Measurements from ENCODE around the gene IL15RA. TPM values are rescaled to one million over a fixed set of nuclear protein-coding genes. Genes with fewer than 3 reads are reported as not detected.
"Not testable (repeated sequence)": the region's sequence is repeated elsewhere in the genome, so short reads cannot be mapped to it uniquely, and the experiment has no call there.

The IL15RA gene
- total RNA-seq, 2 donors from 2014 or later: 15.4 to 19.6 TPM

DNA sequence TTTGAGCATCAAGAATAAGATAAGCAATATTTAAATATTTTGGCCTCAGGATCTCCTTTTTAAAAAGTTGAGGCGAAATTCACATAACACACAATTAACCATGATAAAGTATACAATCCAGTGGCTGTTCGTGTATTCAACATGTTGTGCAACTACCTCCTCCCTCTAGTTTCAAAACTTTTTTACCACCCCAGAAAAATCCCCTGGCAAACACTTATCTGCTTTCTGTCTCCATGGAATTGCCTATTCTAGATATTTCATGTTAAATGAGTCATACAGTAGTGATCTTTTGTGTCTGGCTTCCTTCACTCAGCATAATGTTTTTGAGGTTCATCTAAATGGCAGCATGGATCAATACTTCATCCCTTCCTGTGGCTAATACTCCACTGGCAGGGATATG, 31.8 kb upstream of the IL15RA start:
- intact Hi-C loops (cut with DNase I, micrococcal nuclease): no loop called here
- ATAC-seq: no peak
- no peak for DNase-seq

DNA sequence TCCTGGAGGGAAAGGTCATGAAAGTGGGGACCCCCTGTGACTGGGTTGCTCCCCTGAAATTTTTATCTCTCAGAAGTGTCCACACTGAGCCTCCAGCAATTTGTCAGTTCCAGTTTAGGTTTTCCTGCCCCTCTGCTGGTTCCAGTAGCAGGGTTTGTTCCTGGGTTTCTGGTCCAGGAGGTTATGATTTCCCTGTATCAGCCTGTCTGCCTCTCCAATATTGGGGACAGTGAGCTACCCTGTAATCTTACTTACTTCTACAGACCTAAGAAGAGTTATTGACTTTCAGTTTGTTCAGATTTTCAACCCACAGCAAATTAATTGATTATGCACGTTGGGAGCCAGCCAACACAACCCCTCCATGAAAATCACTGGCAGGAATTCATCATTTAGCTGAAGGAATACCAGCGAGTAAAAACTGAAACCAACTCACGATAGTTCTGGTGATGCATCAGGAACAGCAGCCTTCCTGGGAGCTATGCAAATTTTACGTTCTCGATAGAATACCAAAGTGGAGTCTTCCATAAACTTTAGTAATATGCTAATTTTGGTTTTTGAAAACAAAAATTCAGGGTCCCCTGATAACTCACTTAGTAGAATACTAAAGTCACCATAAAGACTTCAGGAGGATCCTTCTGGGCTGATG, 31.3 kb upstream of the IL15RA start:
- DNase-seq (no peak), ATAC-seq (no peak)
- intact Hi-C loops (cut with DNase I, micrococcal nuclease): no loop called here

DNA sequence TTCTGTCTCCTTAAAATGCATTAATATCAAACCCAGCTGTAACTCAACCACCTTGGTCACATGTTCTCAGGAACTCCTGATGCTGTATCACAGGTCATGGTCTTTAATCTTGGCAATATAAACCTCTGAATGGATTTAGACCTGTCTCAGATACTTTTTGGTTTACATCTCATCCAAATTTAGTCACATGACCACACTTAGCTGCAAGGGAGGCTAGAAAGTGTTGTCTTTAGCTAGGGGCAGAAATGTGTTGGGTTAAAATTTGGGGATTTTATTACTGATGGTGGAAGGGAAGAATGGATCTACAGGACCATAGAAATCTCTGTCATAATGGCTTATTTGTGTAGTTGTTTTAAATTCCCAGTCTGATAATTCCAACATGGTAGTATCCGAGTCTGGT, 29.6 kb upstream of the IL15RA start:
- intact Hi-C loops (cut with DNase I, micrococcal nuclease): no loop called here
- DNase-seq: no peak
- no peak for ATAC-seq

DNA sequence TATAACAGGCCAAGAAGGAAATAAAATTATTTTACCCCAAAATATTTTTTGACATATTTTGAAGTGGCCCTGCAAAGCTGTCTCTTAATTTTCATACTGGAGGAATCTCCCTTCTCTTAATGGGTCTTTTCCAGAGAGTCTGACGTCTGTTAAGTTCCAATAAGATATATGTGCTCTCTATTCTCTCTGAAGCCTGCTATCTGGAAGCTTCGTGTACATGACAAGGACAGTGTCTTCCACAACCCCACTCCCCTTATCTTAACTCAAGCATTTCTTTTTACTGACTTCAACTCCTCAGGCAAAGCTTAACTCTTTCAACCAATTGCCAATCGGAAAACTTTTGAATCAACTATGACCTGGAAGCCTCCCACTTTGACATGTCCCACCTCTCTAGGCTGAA, 29.2 kb upstream of the IL15RA start:
- DNase-seq: no peak
- no peak for ATAC-seq
- intact Hi-C loops (cut with DNase I, micrococcal nuclease): no loop called here

DNA sequence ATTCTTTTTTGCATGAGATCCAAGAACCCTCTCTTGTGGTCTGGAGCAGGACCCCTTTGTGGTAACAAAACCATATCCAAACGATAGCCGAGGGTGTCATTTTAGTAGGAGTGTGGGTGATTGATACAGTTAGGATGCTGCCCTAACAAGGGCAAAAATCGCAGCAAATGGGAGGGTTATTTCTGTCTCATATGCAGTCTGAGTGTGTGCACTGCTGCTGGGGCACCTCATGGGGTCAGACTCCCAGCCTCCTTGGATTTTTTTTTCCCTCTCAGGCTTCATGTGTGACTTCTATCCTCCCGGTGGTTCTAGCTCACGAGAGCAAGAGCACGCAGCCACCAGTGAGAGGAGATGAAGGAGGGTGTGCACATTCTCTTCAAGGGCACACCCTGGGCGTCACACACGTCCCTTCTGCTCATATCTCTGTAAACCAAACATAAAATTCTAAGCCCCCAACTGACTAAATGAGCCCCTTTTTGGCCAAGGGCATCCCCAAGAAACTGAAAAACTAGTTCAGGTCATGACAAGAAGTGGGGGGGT, 28.6 kb upstream of the IL15RA start:
- intact Hi-C loops (cut with DNase I, micrococcal nuclease): no loop called here
- ATAC-seq (no peak), DNase-seq (no peak)

DNA sequence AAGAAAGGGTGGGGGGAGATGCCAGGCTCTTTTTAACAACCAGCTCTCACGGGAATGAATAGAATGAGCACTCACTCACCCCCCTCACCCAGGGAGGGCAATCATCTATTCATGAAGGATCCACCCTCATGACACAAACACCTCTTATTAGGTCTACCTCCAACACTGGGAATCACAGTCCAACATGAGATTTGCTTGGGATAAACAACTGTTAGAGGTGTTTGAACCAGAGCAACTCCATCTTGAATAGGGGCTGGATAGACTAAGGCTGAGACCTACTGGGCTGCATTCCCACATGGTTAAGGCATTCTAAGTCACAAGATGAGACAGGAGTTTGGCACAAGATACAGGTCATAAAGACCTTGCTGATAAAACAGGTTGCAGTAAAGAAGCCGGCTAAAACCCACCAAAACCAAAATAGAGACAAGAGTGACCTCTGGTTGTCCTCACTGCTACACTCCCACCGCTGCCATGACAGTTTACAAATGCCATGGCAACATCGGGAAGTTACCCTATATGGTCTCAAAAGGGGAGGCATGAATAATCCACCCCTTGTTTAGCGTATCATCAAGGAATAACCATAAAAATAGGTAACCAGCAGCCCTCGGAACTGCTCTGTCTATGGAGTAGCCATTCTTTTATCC, 27.9 kb upstream of the IL15RA start:
- intact Hi-C loops (cut with DNase I, micrococcal nuclease); DNase-seq; ATAC-seq: not testable (repeated sequence)

DNA sequence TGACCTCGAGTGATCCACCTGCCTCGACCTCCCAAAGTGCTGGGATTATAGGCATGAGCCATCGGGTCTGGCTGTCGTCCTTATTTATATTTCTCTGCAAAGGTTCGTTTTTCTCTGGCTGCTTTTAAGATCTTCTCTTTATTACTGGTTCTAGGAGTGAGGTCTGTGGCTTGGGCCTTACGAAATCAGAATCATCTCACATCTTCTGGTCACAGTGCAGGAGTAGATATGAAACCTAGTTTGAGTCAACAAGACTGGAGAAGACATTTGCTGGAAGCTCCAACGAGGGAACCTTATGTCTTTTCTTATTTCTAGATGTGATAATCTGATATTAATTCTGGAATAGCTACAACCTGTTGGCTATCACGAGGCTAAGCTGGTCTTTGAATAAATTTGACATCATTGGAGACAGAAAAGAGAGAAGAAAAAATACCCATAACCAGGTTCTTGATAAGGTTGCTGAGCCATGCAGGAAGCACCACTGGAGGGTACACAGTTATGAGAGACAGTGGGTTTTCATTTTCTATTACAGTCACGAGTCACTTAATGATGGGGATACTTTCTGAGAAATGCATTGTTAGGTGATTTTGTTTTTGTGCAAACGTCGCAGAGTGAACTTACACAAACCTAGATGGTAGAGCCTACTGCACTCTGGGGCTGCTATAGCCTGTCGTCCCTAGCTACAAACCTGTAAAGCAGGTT, 25.6 kb upstream of the IL15RA start:
- DNase-seq (no peak), ATAC-seq (no peak)
- intact Hi-C loops (cut with DNase I, micrococcal nuclease): no loop called here

DNA sequence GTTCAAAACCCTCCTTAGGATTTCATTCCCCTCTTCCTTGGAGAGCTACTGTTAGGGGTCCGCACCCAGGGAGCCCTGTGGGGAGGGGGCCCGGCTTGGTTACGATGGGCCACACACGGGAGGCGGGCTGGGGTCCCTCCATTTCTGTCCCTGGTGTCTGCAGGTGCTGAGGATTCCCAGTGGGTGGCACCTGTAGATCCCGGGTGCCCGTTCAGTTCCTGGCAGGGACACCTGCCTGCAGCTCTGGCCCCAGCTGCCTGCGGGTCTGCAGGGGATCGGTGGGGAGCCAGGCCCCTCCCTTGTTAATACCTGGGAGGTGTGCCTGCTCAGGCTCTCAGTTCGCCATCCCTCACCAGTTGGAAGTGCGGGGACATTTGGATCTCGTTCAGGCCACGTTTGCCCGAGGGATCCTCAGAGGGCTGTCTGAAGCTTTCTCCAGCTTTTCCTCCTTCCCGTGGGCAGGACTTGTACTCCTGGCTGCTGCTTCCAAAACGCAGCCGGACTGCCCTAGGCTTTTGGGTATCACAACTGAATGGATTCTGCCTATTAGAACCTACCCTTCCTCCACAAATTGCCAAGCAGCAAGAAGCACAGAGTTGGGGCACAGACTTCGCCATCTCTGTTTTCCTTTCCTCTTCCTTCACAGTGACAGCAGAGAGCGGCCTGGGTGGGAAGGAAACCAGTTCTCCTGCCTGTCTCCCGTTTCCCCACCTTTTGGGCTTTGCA, 22.3 kb upstream of the IL15RA start:
- intact Hi-C loops (cut with DNase I, micrococcal nuclease): no loop called here
- ATAC-seq: peak; percentile 27
- no peak for DNase-seq

DNA sequence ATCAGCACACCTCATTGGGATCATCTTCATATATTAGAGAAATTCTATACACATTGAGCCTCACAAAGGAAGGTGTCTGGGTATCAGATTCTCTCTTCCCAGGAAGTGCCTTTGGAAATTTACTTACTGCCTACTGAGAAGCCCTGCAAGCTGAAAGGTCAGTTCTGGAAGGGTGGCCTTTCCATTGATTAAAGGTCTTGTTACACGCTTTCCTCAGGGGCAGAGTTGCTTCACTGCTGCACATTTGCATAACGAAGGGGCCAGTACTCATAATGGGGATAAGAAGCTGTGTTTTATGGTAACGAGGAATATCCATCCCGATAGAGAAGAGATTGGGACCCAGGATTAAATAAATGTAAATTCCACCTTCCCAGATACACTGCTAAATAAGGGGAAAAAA, 19.4 kb upstream of the IL15RA start:
- ATAC-seq (no peak), DNase-seq (no peak)
- intact Hi-C loops (cut with DNase I, micrococcal nuclease): no loop called here

DNA sequence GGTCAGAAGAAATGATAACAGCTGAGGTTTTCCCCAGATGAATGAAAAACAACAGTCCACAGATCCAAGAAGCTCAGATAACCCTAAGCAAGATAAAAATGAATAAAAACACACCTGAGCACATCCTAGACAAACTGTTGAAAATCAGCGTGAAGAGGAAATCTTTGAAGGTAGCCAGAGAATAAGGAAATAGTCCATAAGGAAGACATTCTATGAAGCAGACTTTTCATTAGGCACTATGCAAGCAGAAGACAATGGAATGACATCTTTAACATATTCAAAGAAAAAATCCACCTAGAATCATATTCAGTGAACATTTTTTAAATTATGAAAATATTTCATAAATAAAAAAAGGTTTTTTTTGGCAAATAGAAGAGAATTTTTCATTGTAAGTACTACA, 15.1 kb upstream of the IL15RA start:
- ATAC-seq (no peak), DNase-seq (no peak)
- intact Hi-C loops (cut with DNase I, micrococcal nuclease): no loop called here

DNA sequence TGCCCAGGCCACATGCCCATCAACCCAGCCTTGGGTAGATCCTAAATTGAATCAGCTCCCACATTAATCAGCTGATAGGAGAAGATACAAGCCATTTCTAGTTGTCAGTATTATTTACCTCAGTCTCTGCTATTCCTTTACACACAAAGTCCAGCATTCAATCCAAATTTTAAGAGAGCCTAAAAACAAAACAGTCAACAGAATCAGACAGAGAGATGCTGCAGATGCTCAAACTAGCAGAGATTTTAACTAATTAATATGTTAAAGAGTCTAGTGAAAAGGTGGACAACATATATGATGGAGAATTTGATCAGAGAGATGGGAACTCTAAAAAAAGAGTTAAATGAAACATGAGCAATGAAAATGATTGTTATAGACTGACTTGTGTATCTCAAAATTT, 14.4 kb upstream of the IL15RA start:
- DNase-seq: no peak
- intact Hi-C loops (cut with DNase I, micrococcal nuclease): no loop called here
- no peak for ATAC-seq

DNA sequence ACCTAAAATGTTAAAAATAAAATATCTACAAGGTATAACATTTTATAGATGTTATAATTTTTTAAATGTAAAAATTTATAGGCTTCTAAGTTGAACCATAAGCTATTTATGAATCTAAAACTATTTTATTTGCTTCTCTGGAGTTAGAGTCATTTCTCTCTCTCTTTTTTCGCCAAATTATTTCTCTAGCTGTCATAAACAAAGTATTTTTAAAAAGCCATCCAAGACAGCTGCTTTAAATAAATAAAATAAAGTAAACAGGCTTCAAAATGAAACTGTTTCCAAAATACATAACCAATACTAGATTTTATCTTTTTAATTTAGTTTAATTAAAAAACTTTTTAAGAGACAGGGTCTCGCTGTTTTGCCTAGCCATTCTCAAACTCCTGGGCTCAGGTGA, 12.4 kb upstream of the IL15RA start:
- intact Hi-C loops (cut with DNase I, micrococcal nuclease): no loop called here
- ATAC-seq (no peak), DNase-seq (no peak)

DNA sequence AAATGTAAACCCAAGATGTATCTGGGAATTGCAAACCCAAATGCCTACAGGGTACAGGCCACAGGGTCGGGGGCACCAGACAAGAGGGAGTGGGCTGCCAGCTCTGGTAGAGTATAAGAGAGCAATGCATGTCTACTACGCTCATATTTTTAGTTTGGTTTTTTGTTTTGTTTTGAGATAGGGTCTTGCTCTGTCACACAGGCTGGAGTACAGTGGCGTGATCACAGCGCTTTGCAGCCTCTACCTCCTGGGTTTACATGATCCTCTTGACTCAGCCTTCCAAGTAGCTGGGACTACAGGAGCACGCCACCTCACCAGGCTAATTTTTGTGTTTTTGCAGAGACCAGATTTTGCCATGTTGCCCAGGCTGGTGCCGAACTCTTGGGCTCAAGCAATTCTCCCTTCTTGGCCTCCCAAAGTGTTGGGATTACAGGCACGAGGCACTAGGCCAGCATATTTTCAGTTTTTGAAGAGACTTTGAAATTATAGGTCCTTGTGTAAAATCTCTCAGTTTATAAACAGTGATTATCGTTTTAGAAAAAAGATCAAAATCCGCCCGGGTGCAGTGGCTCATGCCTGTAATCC, 11.1 kb upstream of the IL15RA start:
- no peak for DNase-seq
- intact Hi-C loops (cut with DNase I, micrococcal nuclease): no loop called here
- ATAC-seq: no peak

DNA sequence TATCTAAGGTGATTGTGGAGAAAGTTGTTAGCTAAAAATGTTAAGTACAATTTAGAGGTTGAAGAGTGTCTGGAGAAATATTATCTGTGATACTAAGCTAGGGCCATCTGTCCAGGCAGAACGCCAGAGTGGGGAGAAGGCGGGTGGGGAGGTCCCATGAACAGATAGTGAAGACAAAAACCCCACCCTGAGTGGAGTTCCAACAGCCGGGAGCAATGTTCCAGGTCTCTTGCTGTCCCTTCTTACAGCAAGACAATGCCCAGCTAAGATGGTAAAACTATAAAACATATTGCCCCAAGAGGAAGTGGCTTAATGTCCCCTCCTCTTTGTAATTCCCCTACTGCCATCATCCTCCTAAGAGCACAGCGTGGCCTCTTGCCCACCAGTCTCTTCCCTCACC, 10.4 kb upstream of the IL15RA start:
- peak; percentile 74 for ATAC-seq

DNA sequence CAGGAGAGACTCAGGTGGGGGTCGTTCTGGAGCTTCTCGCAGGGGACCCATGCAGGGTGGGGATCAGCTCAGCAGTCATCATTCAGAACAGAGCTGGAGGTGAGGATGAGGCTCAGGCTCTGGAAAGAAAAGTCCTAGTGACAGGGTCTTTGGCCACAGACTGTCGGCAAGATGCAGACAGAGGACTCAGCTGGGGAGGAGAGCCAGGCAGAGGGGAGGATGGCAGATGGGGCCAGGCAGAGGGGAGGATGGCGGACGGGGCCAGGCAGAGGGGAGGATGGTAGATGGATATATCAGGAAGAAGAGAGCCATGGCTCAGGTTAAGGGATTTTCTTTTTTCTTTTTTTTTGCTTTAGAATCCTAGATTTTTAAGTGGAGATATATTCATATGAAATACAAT, 7.7 kb upstream of the IL15RA start:
- ATAC-seq: no peak
- no peak for DNase-seq
- intact Hi-C loops (cut with DNase I, micrococcal nuclease): no loop called here

More for the DNA sequence above, 10.4 kb upstream of the IL15RA start:
- peak; percentile 38 to 47 for DNase-seq
- intact Hi-C loops (cut with DNase I, micrococcal nuclease): no loop called here

DNA sequence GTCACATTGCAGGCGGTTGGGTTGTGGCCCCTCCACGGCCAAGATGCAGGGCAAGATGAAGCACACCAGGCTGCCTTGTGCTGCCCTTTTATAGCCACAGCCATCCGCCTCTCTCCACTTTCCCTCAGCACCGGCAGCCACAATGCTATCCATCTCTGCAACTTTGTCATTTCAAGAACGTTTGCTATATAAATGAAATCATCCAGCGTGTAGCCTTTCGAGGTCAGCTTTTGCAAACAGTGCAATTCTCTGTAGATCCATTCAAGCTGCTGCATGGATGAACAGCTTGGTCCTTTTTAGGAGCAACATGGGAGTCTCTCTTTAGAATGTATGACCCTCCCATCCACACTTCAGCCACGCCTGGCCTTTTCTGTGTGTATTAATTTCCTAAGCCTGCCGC, 6.4 kb upstream of the IL15RA start:
- ATAC-seq (no peak), DNase-seq (no peak)
- intact Hi-C loops (cut with DNase I, micrococcal nuclease): no loop called here

DNA sequence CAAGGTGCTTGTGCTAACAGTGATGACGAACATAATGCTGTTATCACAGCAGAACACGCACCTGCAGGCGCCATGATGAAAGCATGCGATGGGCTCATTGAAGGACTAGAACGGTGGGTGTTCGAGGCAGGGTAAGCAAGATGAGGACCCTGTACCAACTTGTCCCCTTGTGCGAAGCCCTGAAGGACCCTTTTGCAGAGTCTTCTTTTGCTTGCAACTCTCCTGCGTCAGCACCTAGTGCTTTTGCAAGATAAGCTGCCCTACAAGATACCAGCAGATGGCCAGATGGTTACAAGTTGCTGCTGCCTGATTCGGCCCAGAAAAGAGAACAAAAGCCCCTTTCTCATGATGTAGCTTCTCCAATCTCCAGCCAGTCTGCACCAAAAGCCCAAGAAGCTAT, 4.2 kb upstream of the IL15RA start:
- ATAC-seq (no peak), DNase-seq (no peak)
- intact Hi-C loops (cut with DNase I, micrococcal nuclease): no loop called here

DNA sequence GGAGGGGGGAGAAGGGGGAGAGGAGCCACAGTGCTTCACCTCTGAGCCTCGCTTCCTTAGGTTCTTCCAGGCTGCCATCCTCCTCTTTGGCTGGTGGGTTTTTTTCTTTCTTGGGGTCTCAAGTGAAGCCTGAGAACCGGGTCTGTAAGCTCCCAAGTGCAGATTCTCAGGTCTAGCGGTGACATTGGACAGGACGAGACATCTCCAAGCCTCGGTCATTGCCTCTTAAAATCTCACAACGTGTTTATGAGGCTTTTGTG, 817 bp upstream of the IL15RA start:
- intact Hi-C loops (cut with DNase I, micrococcal nuclease): no loop called here
- ATAC-seq (no peak), DNase-seq (no peak)
